HL-60 (cell line): ENCODE results near the gene LRRC39.

ENCODE experiments used
- POLR2AphosphoS5 ChIP-seq: IDR thresholded peaks from 2 replicates; pipeline ENCODE4 v1.6.1; 2012; ENCODE audit warnings: low read depth
- REST ChIP-seq: IDR thresholded peaks from 2 replicates; pipeline ENCODE4 v1.6.1; 2012; ENCODE audit warnings: low read depth; ENCODE audit not compliant: insufficient replicate concordance

- TF ChIP-seq POLR2AphosphoS5 (no peak), REST (no peak)
Measured at GRCh38 chr1:100219457-100219856, 41.4 kb upstream of the LRRC39 start.
